Hindlimb muscle (tissue), 1 donor: ENCODE measurements around the gene HNRNPAB. TPM values are rescaled to one million over a fixed set of nuclear protein-coding genes. Genes with fewer than 3 reads are reported as not detected.
"Not testable (repeated sequence)": the region's sequence is repeated elsewhere in the genome, so short reads cannot be mapped to it uniquely, and the experiment has no call there.

ENCODE experiments used
- DNase-seq: peaks from one replicate; pipeline ENCODE4 v3.0.0-alpha.2; 2013
- polyA plus RNA-seq: library from polyadenylated mRNA; unstranded; fragments of 120-200 nt; gene quantifications from one replicate; pipeline ENCODE4 v1.2.1, GENCODE V29; 2013; ENCODE audit not compliant: insufficient read length

The HNRNPAB gene
- polyA plus RNA-seq, 1 donor: 84.8 TPM

GRCh38 chr5:178231539-178232123 lies 27.3 kb downstream of the HNRNPAB start:
- no peak for DNase-seq

GRCh38 chr5:178232124-178232919 lies 28.0 kb downstream of the HNRNPAB start, which contains the start of gene PHYKPL:
Gene PHYKPL, minus strand, starts transcription at chr5:178232802. Its CDS starts 252 bp downstream, at chr5:178232550.
- peak; percentile 80 for DNase-seq

- no peak for DNase-seq
Observed at GRCh38 chr5:178232920-178233429, 28.6 kb downstream of the HNRNPAB start.

- DNase-seq: no peak
Observed at GRCh38 chr5:178234121-178234749, 29.9 kb downstream of the HNRNPAB start.

- peak; percentile 46 for DNase-seq
Observed at GRCh38 chr5:178234750-178235587, 30.6 kb downstream of the HNRNPAB start.

- DNase-seq: no peak
Observed at GRCh38 chr5:178235588-178235974, 31.2 kb downstream of the HNRNPAB start.

- no peak for DNase-seq
Observed at GRCh38 chr5:178236126-178236525, 31.8 kb downstream of the HNRNPAB start.

- no peak for DNase-seq
Observed at GRCh38 chr5:178236679-178237078, 32.3 kb downstream of the HNRNPAB start.

GRCh38 chr5:178237431-178238312 lies 33.3 kb downstream of the HNRNPAB start:
- DNase-seq: no peak

- DNase-seq: no peak
Observed at GRCh38 chr5:178238313-178238635, 33.9 kb downstream of the HNRNPAB start.

- no peak for DNase-seq
Observed at GRCh38 chr5:178238711-178239592, 34.6 kb downstream of the HNRNPAB start.

- DNase-seq: not testable (repeated sequence)
Observed at GRCh38 chr5:178239626-178240301, 35.4 kb downstream of the HNRNPAB start.

- no peak for DNase-seq
Observed at GRCh38 chr5:178240341-178240741, 36.0 kb downstream of the HNRNPAB start.

- DNase-seq: no peak
Observed at GRCh38 chr5:178240766-178241165, 36.4 kb downstream of the HNRNPAB start.

GRCh38 chr5:178241231-178241663 lies 36.9 kb downstream of the HNRNPAB start:
- no peak for DNase-seq

- no peak for DNase-seq
Observed at GRCh38 chr5:178241688-178242231, 37.4 kb downstream of the HNRNPAB start.

GRCh38 chr5:178242416-178242815 lies 38.1 kb downstream of the HNRNPAB start:
- DNase-seq: no peak

- DNase-seq: no peak
Observed at GRCh38 chr5:178244576-178244975, 40.2 kb downstream of the HNRNPAB start.

GRCh38 chr5:178245389-178245788 lies 41.1 kb downstream of the HNRNPAB start:
- DNase-seq: no peak
